ENCODE measurements around the gene GNG4. TPM values are rescaled to one million over a fixed set of nuclear protein-coding genes. Genes with fewer than 3 reads are reported as not detected.

GNG4 gene
- total and polyA plus RNA-seq, 9 of the 15 experiments (the other 6 are each of a cell fraction or from before 2014, with no cell fraction given) = 0.06 to 0.58 (median 0.08) TPM; not detected in 4

- TF ChIP-seq MGA (IDR thresholded peaks at IDR 0.05) (peak; percentile 95), EHMT2 (IDR thresholded peaks at IDR 0.05) (peak; percentile 19; the same call in 1 of the 2 replicates), PKNOX1 (IDR thresholded peaks at IDR 0.05) (no peak), KLF16 (IDR thresholded peaks at IDR 0.05) (no peak), SIN3A (IDR thresholded peaks at IDR 0.05; ENCODE audit: borderline replicate concordance in 2 of 2, control insufficient read depth in 1 of 2, low read depth in 2 of 2, low read length in 2 of 2) (no peak), POLR2AphosphoS2 (IDR thresholded peaks at IDR 0.05; ENCODE audit: low read length) (no peak), SLC30A9 (CRISPR knock-in tag; IDR thresholded peaks at IDR 0.05) (no peak), PHF8 (IDR thresholded peaks at IDR 0.05; ENCODE audit: borderline replicate concordance, low read length) (no peak), MTA1 (IDR thresholded peaks at IDR 0.05; ENCODE audit: borderline replicate concordance) (no peak), MTF1 (CRISPR knock-in tag; IDR thresholded peaks at IDR 0.05; ENCODE audit: borderline replicate concordance) (peak; percentile 41; the same call in 1 of the 2 replicates), ZNF354B (CRISPR knock-in tag; IDR thresholded peaks at IDR 0.05) (peak; percentile 86), KAT8 (IDR thresholded peaks at IDR 0.05; ENCODE audit: low read depth) (no peak), PTRF (tag; IDR thresholded peaks at IDR 0.05) (peak; percentile 92), SRSF1 (IDR thresholded peaks at IDR 0.05; ENCODE audit: low read depth, low read length) (no peak), CREBBP (IDR thresholded peaks at IDR 0.05; ENCODE audit: low read depth, low read length) (no peak)
- TF ChIP-seq, protein P1, sequence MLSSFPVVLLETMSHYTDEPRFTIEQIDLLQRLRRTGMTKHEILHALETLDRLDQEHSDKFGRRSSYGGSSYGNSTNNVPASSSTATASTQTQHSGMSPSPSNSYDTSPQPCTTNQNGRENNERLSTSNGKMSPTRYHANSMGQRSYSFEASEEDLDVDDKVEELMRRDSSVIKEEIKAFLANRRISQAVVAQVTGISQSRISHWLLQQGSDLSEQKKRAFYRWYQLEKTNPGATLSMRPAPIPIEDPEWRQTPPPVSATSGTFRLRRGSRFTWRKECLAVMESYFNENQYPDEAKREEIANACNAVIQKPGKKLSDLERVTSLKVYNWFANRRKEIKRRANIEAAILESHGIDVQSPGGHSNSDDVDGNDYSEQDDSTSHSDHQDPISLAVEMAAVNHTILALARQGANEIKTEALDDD (IDR thresholded peaks at IDR 0.05) = no peak
Measured at GRCh38 chr1:235588916-235589515, 60.6 kb downstream of the GNG4 start (continued).

All from K562 (cell line).